SKM-1 treated with dmso at 0.1 percent for 144 hours (cell line): Measurements from ENCODE around the gene BEST3.

Experiments
- DNase-seq: peaks from one replicate; lab custom pipeline; 2025; ENCODE audit not compliant: unreplicated experiment; lab: John Stamatoyannopoulos, UW

BEST3 gene

GRCh38 chr12:69698769-69699540, at the start of gene BEST3:
TSS of gene BEST3 (minus strand) at chr12:69699303. CDS start at chr12:69697798, 1,505 bp downstream.
- DNase-seq = no peak

- DNase-seq = no peak
These were observed 45.0 kb upstream of the BEST3 start for GRCh38 chr12:69744109-69744508.

DNA sequence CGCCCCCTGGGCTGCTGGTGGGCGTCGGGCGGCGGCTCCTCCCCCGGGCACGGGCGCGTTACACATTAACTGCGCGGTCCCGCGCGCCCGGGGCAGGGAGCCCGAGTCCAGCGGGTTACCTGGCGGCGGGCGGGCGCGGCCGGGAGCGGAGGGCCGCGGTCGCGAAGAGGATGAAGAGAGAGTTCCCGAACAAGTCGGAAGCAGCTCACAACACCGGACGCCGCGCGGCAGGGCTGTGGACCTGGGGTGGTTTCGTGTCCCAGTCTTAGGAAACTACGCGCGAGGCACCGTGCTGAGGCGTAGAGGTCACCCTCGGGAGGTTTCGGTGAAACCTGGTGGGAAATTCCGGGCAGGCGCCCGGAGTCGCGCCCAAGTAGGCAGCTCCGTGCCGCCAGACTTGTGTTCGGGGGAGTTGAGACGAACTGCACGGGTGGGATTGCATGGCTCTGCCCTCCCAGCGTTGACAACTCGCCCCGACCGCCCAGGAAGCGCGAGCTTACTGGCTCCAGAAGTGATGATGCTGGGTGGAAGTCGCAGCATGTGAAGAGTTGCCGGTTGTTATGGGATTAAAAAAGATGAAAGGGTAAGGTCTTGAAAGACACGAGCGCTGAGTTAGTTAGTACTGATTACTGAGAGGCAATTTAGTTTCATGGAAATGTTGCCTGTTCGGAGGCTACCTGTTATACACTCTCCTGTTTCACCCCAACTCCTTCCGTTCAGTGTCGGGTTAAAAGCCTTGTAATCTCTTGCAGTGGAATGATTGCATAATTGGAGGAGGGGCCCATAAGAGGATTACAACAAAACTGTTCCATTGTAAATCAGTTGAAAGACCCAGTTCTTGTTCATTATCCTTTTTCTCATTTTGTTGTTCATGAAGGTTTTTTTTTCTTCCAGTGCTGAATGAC, 40.4 kb upstream of the BEST3 start:
- peak; percentile 38 for DNase-seq

DNA sequence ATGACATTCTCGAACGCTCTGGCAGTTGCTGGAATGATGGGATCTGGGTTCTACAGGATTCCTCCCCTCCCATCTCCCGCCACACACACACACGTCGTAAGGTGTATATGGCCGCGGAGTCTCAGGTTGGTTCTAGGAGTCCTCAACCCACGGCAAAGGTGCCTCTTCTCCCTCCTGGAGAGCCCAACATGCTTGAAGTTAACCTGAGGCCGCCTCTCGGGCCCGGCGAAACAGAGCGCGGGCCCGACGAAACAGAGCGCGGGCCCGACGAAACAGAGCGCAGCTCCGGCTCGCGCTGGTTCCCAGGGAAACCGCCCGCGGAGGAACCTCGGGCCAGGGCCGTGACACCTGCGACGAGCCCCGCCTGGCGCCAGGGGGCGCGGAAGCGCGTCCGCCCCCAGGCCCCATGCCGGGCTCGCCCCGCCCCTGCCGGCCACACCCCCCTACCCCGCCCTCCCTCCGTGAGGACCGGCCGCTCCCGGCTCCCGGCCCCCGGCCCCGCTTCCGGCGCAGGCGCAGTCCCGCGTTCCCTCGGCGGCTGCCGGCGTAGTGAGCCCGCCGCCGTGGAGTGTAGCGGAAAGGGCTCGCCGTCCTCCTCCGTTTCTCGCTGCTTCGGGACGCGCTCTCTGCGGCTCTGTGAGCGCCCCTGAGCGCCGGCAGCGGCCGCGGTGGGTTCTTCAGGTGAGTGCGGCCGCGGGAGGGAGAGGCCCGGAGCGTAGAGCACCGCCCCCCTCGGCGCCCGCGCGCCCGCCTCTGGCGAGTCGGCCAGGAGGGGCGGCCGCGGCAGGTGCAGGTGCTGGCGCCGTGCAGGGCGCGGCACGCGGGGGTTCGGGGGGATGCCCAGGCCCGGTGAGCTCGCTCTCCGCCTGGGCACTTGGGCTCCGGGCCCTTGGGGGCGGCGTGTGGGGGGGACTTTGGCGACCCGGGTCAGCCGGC, 39.5 kb upstream of the BEST3 start, which contains the start of gene RAB3IP:
RAB3IP (plus strand) TSS at position 510 of the 936 bp plus-strand sequence. CDS start 16,549 bp downstream, outside the sequence.
- DNase-seq = peak; percentile 48

DNA sequence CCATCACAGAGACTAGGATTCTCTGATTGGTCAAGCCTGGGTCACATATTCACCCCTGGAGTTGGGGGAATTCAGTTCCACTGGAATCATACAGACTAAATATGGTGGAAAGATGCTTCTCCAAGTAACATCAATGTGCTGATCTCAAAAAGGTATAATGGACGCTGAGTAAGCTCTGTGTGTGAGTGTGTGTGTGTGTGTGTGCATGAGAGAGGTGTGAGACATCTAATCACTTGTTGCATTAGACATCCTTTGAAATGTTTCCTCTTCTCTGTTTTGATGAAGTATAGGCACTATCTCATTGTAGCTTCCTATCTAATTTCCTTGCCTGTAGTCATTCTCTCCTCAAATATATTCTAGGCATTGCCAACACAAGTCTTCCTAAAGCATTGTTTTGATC, 34.5 kb upstream of the BEST3 start:
- DNase-seq = no peak

DNA sequence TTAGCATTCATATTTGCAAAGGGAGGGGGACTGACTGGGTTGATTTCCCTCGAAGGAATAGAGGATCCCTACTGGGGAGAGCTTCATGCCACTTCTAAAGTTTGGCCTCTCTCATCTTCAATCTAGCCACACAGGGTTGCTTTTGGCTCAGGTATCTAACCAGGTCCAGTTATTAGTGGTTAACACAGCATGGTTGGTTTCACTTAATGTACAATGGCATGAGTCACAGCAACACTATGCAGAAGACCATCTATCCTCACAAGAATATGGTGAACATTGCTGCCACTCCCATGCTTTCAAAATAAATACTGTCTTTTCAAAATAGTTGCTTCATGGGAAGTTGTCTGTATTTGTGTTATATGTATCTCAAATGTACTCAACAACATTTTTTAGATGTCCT, 33.0 kb upstream of the BEST3 start:
- DNase-seq = no peak

GRCh38 chr12:69726922-69727321, 27.8 kb upstream of the BEST3 start:
- no peak for DNase-seq

GRCh38 chr12:69720750-69721149, 21.6 kb upstream of the BEST3 start:
- DNase-seq = no peak

DNA sequence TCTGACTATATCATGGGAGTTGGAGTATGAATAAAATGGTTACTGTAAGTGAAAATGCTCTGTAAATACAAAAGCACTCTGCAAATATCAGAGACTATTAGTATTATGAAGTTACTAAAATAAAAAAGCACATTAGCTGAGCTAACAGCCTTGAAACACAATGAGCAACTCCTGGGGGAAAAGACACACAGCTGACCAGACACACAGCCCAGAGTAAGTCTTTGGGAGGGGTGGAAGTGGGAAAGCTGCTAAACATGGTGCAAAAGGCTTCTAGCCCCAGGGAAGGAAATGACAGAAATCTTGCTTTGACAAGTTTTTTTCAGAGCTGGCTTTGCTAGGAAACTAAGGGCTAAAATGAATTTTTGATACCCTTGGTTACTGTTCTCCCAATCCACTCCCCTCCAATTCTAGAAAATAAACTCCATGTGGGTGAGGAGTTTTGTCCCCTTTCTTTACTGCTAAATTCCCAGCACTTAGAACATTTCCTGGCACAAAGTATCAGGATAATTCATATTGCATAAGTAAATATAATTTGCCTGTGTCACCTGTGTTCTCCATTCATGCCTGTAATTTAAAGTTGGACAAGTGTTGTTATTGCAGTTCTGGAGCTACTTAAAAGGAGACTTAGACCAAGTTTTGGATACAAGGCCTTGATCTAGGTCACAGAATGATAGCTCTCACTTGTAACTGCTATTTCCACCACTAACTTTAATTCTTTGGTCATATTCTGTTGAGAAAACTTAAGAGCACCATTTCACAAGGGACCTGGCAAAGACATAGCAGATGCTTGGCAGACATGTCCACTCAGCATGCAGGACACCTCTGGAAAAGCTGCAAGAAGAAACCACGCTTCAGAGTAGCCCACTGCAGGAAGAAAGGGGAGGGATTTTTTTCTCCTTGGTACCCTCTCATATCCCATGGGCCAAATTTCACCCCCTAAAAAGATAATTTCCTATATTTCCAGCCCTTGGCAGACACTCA, 20.5 kb upstream of the BEST3 start:
- no peak for DNase-seq

DNA sequence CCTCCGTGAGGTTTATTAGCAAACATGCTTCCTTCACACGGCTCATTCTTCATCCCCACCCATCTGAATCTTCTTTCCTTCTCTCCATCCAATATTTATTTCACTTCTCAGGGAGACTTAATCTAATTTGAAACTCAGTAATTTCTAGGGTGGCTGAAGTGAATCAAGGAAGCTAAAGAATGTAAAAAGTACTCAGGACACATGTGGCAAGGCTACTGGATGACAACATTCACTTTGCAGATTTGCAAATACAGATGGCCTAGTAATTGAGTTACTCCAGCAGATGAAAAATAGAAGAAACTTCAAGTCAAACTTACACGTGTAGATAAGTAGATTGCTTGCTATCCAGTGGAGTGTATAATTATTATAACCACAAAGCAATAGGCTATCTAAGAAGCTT, 15.4 kb upstream of the BEST3 start:
- DNase-seq = no peak

GRCh38 chr12:69712826-69713225, 13.7 kb upstream of the BEST3 start:
- DNase-seq = no peak

GRCh38 chr12:69708649-69709048, 9.5 kb upstream of the BEST3 start:
- no peak for DNase-seq

- DNase-seq = no peak
These were observed 5.3 kb upstream of the BEST3 start for GRCh38 chr12:69704357-69704756.

GRCh38 chr12:69703146-69703642, 4.1 kb upstream of the BEST3 start:
- DNase-seq = no peak

DNA sequence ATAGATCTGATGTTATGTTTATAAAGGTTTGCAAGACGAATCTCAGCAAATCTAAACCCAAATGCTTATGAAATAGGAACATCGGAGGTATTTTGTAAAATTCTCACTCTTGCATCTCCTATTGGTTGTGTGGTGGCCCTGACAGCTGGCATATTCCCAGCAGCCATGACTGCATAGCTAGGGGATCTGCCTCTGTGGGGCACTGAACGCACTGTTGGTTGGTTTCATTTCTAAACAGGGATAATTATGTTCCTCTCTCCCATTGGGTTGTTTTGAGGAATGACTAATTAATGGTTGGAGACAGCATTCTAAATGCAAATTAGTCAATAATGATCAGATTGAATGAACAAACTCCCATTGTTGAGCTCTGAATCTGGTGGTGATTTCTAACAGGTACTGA, 2.7 kb upstream of the BEST3 start:
- no peak for DNase-seq

GRCh38 chr12:69698054-69698453, 1.0 kb downstream of the BEST3 start:
- no peak for DNase-seq

DNA sequence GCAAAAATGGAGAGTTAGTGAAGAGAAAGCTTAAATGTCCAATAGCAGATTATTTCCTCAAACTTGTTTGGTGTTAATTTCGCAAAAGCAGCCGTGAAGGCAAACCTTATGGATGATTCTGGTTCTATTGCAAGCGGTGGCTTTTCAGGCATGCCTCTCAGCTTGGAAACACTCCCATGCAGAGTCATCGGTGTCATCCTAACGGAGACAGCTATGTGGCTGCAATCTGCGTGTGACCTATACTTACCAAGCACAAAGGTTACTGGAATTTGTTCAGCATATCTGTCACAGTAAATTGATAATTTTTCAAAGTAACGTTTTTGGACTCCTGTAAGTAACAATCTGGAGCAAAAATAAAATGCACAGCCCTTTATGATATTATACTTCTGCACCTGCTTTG, 5.0 kb downstream of the BEST3 start:
- no peak for DNase-seq

DNA sequence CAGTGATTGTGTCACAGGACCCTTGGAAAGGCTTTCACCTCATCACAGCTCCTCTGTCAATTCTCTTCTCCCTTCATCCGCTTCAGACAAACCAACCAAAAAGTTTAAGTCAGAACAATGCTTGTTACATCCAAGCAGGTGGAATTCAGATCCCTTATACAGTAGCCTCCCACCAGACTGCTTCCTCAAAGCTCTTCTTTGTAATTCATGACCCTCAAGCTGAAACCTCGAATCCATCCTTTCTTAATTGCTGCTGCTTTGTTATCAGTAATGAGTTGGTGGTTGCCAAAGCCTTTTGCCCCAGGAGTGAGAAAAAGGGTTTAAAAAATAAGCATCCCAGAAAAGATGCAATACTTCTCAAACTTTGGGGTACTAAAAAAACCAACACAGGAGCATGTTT, 9.5 kb downstream of the BEST3 start:
- no peak for DNase-seq
